ENCODE measurements around the gene SPATA6. TPM values are rescaled to one million over a fixed set of nuclear protein-coding genes. Genes with fewer than 3 reads are reported as not detected.

The SPATA6 gene
- total and polyA plus RNA-seq, 2 experiments from 2014 or later = 10.6 to 13.3 TPM

DNA sequence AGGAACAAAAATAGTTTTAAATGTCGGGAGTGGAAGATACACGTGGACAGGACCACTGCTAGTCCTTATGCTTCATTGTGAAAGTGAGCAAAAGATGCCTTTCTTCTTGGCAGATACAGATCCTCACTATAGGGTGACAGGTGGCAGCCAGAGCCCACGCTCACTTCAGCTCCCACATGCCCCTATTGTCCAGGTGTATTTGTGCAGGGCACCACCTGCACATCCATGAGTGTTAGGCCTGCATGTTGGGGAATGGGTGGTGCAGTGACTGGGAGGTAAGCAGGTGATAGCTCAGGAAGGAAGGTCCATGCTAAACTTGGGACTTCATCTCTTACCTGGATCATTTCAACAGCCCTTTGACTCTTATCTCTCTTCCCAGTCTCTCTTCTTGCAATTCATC, 222.1 kb downstream of the SPATA6 start:
- ATAC-seq = peak; percentile 97
- no peaks in the 10 kb centered on the region for H3F3A ChIP-seq (replicated peaks; ENCODE audit: low read depth)
- H3K27ac Mint-ChIP-seq = no peak overlapping the region
- no peaks in the 10 kb centered on the region for H3K4me1 ChIP-seq (ENCODE audit: insufficient read depth)
- no peaks in the 10 kb centered on the region for H4K20me1 ChIP-seq (replicated peaks; ENCODE audit: insufficient read depth)
- no peaks in the 10 kb centered on the region for H3K79me2 ChIP-seq (replicated peaks; ENCODE audit: insufficient read depth)
- no peaks in the 10 kb centered on the region for H3K36me3 Mint-ChIP-seq (ENCODE audit: low read depth)
- no peak overlapping the region for H3K4me3 ChIP-seq
- H3K9me3 Mint-ChIP-seq = no peaks in the 10 kb centered on the region
- no peak for TF ChIP-seq ZNF331 (CRISPR knock-in tag; IDR thresholded peaks at IDR 0.05; ENCODE audit: low read depth)
- no peak for TF ChIP-seq JUNB (IDR thresholded peaks at IDR 0.05; ENCODE audit: unreplicated experiment)
- no peak for TF ChIP-seq ZNF114 (CRISPR knock-in tag; IDR thresholded peaks at IDR 0.05)
- TF ChIP-seq, protein P1, sequence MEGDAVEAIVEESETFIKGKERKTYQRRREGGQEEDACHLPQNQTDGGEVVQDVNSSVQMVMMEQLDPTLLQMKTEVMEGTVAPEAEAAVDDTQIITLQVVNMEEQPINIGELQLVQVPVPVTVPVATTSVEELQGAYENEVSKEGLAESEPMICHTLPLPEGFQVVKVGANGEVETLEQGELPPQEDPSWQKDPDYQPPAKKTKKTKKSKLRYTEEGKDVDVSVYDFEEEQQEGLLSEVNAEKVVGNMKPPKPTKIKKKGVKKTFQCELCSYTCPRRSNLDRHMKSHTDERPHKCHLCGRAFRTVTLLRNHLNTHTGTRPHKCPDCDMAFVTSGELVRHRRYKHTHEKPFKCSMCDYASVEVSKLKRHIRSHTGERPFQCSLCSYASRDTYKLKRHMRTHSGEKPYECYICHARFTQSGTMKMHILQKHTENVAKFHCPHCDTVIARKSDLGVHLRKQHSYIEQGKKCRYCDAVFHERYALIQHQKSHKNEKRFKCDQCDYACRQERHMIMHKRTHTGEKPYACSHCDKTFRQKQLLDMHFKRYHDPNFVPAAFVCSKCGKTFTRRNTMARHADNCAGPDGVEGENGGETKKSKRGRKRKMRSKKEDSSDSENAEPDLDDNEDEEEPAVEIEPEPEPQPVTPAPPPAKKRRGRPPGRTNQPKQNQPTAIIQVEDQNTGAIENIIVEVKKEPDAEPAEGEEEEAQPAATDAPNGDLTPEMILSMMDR (conservative IDR thresholded peaks at IDR 0.05; ENCODE audit: low read depth in 2 of 2) = peak; percentile 25 to 30; a peak in 3 of 4 replicates
- TF ChIP-seq, protein P2, sequence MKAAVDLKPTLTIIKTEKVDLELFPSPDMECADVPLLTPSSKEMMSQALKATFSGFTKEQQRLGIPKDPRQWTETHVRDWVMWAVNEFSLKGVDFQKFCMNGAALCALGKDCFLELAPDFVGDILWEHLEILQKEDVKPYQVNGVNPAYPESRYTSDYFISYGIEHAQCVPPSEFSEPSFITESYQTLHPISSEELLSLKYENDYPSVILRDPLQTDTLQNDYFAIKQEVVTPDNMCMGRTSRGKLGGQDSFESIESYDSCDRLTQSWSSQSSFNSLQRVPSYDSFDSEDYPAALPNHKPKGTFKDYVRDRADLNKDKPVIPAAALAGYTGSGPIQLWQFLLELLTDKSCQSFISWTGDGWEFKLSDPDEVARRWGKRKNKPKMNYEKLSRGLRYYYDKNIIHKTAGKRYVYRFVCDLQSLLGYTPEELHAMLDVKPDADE (IDR thresholded peaks at IDR 0.05) = no peak
- TF ChIP-seq, protein P3, sequence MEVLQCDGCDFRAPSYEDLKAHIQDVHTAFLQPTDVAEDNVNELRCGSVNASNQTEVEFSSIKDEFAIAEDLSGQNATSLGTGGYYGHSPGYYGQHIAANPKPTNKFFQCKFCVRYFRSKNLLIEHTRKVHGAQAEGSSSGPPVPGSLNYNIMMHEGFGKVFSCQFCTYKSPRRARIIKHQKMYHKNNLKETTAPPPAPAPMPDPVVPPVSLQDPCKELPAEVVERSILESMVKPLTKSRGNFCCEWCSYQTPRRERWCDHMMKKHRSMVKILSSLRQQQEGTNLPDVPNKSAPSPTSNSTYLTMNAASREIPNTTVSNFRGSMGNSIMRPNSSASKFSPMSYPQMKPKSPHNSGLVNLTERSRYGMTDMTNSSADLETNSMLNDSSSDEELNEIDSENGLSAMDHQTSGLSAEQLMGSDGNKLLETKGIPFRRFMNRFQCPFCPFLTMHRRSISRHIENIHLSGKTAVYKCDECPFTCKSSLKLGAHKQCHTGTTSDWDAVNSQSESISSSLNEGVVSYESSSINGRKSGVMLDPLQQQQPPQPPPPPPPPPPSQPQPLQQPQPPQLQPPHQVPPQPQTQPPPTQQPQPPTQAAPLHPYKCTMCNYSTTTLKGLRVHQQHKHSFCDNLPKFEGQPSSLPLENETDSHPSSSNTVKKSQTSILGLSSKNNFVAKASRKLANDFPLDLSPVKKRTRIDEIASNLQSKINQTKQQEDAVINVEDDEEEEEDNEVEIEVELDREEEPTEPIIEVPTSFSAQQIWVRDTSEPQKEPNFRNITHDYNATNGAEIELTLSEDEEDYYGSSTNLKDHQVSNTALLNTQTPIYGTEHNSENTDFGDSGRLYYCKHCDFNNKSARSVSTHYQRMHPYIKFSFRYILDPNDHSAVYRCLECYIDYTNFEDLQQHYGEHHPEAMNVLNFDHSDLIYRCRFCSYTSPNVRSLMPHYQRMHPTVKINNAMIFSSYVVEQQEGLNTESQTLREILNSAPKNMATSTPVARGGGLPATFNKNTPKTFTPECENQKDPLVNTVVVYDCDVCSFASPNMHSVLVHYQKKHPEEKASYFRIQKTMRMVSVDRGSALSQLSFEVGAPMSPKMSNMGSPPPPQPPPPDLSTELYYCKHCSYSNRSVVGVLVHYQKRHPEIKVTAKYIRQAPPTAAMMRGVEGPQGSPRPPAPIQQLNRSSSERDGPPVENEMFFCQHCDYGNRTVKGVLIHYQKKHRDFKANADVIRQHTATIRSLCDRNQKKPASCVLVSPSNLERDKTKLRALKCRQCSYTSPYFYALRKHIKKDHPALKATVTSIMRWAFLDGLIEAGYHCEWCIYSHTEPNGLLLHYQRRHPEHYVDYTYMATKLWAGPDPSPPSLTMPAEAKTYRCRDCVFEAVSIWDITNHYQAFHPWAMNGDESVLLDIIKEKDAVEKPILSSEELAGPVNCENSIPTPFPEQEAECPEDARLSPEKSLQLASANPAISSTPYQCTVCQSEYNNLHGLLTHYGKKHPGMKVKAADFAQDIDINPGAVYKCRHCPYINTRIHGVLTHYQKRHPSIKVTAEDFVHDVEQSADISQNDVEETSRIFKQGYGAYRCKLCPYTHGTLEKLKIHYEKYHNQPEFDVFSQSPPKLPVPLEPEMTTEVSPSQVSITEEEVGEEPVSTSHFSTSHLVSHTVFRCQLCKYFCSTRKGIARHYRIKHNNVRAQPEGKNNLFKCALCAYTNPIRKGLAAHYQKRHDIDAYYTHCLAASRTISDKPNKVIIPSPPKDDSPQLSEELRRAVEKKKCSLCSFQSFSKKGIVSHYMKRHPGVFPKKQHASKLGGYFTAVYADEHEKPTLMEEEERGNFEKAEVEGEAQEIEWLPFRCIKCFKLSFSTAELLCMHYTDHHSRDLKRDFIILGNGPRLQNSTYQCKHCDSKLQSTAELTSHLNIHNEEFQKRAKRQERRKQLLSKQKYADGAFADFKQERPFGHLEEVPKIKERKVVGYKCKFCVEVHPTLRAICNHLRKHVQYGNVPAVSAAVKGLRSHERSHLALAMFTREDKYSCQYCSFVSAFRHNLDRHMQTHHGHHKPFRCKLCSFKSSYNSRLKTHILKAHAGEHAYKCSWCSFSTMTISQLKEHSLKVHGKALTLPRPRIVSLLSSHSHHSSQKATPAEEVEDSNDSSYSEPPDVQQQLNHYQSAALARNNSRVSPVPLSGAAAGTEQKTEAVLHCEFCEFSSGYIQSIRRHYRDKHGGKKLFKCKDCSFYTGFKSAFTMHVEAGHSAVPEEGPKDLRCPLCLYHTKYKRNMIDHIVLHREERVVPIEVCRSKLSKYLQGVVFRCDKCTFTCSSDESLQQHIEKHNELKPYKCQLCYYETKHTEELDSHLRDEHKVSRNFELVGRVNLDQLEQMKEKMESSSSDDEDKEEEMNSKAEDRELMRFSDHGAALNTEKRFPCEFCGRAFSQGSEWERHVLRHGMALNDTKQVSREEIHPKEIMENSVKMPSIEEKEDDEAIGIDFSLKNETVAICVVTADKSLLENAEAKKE (CRISPR knock-in tag; IDR thresholded peaks at IDR 0.05) = no peak
- no peaks in the 10 kb centered on the region for H3K9me2 ChIP-seq (ENCODE audit: insufficient read depth)
- no peaks in the 10 kb centered on the region for H3K36me3 ChIP-seq (ENCODE audit: insufficient read depth)
- H3K27me3 ChIP-seq (ENCODE audit: insufficient read depth) = no peaks in the 10 kb centered on the region
- no peak overlapping the region for H3K27ac ChIP-seq (ENCODE audit: low read depth)
- no peak overlapping the region for H2AFZ ChIP-seq
- H3K27me3 Mint-ChIP-seq (ENCODE audit: insufficient read depth, low read depth, poor library complexity) = peaks cover 2% of the 10 kb centered on the region
- H3K4me1 Mint-ChIP-seq = peaks cover 6% of the 10 kb centered on the region
- peak; percentile 44 for DNase-seq (ENCODE audit: low spot score)
- no peak overlapping the region for H3K4me2 ChIP-seq
- no peak overlapping the region for H3K4me3 Mint-ChIP-seq
